Measurements from ENCODE around the gene IDE.

- no peak for TF ChIP-seq MXI1 (IDR thresholded peaks at IDR 0.05; ENCODE audit: low read depth, low read length)
- TF ChIP-seq, protein P1, sequence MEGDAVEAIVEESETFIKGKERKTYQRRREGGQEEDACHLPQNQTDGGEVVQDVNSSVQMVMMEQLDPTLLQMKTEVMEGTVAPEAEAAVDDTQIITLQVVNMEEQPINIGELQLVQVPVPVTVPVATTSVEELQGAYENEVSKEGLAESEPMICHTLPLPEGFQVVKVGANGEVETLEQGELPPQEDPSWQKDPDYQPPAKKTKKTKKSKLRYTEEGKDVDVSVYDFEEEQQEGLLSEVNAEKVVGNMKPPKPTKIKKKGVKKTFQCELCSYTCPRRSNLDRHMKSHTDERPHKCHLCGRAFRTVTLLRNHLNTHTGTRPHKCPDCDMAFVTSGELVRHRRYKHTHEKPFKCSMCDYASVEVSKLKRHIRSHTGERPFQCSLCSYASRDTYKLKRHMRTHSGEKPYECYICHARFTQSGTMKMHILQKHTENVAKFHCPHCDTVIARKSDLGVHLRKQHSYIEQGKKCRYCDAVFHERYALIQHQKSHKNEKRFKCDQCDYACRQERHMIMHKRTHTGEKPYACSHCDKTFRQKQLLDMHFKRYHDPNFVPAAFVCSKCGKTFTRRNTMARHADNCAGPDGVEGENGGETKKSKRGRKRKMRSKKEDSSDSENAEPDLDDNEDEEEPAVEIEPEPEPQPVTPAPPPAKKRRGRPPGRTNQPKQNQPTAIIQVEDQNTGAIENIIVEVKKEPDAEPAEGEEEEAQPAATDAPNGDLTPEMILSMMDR (IDR thresholded peaks at IDR 0.05 in 2 of 3, conservative IDR thresholded peaks at IDR 0.05 in 1 of 3; ENCODE audit: control insufficient read depth in 2 of 3, extremely low read depth in 1 of 3, insufficient read depth in 1 of 3, low read depth in 3 of 3, low read length in 3 of 3) = no peak
- TF ChIP-seq POLR2A (IDR thresholded peaks at IDR 0.05; ENCODE audit: low read depth, low read length) = no peak
- no peak for TF ChIP-seq ZNF207 (IDR thresholded peaks at IDR 0.05; ENCODE audit: borderline replicate concordance)
- no peak for TF ChIP-seq REST (IDR thresholded peaks at IDR 0.05; ENCODE audit: low read depth, low read length)
- no peak for TF ChIP-seq ZNF274 (IDR thresholded peaks at IDR 0.05; ENCODE audit: insufficient read depth, insufficient read length)
- TF ChIP-seq SIN3A (IDR thresholded peaks at IDR 0.05; ENCODE audit: low read depth, low read length) = no peak
- no peak for TF ChIP-seq HDAC2 (IDR thresholded peaks at IDR 0.05)
- no peak for TF ChIP-seq NFIC (IDR thresholded peaks at IDR 0.05; ENCODE audit: low read depth, low read length)
Measured at GRCh38 chr10:92505044-92505443, 68.8 kb downstream of the IDE start.

Measured in GM12878 (cell line).